Measurements from ENCODE around the gene ST3GAL2.

DNA sequence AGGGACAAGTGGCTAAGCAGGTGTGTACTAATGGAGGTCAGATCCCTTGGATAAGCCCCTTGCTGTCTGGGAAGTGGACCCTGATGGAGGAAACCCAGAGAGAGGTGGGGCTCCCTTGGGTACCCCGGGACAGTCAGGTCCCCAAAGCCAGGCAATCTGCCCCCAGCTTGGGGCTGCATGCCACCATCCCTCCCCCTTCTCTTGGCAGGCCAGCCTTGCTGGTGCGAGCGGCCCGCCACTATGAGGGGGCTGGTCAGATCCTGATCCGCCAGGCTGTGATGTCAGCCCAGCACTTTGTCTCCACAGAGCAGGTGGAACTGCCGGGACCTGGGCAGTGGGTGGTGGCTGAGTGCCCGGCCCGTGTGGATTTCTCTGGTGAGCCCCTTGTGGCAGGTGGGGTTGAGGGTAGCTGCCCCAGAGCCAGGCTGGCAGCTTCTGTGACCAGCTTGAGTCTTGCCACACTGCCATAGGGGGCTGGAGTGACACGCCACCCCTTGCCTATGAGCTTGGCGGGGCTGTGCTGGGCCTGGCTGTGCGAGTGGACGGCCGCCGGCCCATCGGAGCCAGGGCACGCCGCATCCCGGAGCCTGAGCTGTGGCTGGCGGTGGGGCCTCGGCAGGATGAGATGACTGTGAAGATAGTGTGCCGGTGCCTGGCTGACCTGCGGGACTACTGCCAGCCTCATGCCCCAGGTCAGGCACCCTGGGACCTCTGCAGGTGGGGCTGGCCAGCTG is 35.6 kb upstream of the ST3GAL2 start:
- TF ChIP-seq, protein P1, sequence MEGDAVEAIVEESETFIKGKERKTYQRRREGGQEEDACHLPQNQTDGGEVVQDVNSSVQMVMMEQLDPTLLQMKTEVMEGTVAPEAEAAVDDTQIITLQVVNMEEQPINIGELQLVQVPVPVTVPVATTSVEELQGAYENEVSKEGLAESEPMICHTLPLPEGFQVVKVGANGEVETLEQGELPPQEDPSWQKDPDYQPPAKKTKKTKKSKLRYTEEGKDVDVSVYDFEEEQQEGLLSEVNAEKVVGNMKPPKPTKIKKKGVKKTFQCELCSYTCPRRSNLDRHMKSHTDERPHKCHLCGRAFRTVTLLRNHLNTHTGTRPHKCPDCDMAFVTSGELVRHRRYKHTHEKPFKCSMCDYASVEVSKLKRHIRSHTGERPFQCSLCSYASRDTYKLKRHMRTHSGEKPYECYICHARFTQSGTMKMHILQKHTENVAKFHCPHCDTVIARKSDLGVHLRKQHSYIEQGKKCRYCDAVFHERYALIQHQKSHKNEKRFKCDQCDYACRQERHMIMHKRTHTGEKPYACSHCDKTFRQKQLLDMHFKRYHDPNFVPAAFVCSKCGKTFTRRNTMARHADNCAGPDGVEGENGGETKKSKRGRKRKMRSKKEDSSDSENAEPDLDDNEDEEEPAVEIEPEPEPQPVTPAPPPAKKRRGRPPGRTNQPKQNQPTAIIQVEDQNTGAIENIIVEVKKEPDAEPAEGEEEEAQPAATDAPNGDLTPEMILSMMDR (IDR thresholded peaks at IDR 0.05; ENCODE audit: low read depth, low read length), result no peak
- no peak for TF ChIP-seq EZH2phosphoT487 (IDR thresholded peaks at IDR 0.05; ENCODE audit: low read depth)
